HEK293 (cell line): ENCODE measurements around the gene TANGO6.

Experiments
- CTCF ChIA-PET: fragments of 350-600 bp; formaldehyde crosslinking; extraction: SDS; loops from one replicate; lab custom pipeline; 2021; ENCODE audit warnings: antibody characterized with exemption; lab: Yijun Ruan, JAX
- POLR2A ChIA-PET: fragments of 300-600 bp; formaldehyde crosslinking; extraction: SDS; loops from one replicate; lab custom pipeline; 2020; ENCODE audit warnings: antibody characterized with exemption, inconsistent platforms; lab: Yijun Ruan, JAX
- H3K27ac ChIP-seq: fragments of 200-500 bp; sonication (Bioruptor generic); 2 replicates; pipeline ENCODE4 v1.5.1; 2014; ENCODE audit warnings: low read depth, low read length, control low read depth, inconsistent platforms; ENCODE audit errors: extremely low read depth
- H3K36me3 ChIP-seq, 2 experiments: fragments of 200-500 bp in 1 of 2; sonication (Bioruptor generic) in 1 of 2; 1 replicate in 1 of 2; 2 replicates in 1 of 2; pipeline ENCODE4 v1.5.1; 2014 to 2017; ENCODE audit warnings: inconsistent platforms in 2 of 2, low read length in 2 of 2; ENCODE audit not compliant: control insufficient read depth in 2 of 2, insufficient read depth in 1 of 2
- H3K4me1 ChIP-seq: fragments of 200-500 bp; sonication (Bioruptor generic); 2 replicates; pipeline ENCODE4 v1.5.1; 2014; ENCODE audit warnings: mild to moderate bottlenecking, low read length, inconsistent platforms; ENCODE audit not compliant: control insufficient read depth, insufficient read depth
- H3K4me3 ChIP-seq: 2 replicates; pipeline ENCODE4 v1.5.1; 2011; ENCODE audit warnings: low read depth, mild to moderate bottlenecking, control low read depth, low read length, moderate library complexity
- H3K9me3 ChIP-seq: fragments of 200-500 bp; sonication (Bioruptor generic); 2 replicates; pipeline ENCODE4 v1.5.1; 2014; ENCODE audit warnings: low read depth, low read length, inconsistent platforms; ENCODE audit not compliant: control insufficient read depth, insufficient read depth
- HOXA7 ChIP-seq: sonication (generic); formaldehyde crosslinking; IDR thresholded peaks from 2 replicates; pipeline ENCODE4 v1.8.1; 2022; ENCODE audit warnings: missing genetic modification reagents, borderline replicate concordance
- PRDM2 ChIP-seq: fragments of 450-650 bp; formaldehyde crosslinking; IDR thresholded peaks from 2 replicates; pipeline ENCODE4 v1.5.1; 2016; ENCODE audit warnings: missing biosample characterization, missing genetic modification characterization, borderline replicate concordance
- SP2 ChIP-seq: fragments of 450-650 bp; formaldehyde crosslinking; IDR thresholded peaks from 2 replicates; pipeline ENCODE4 v1.5.1; 2016; ENCODE audit warnings: missing biosample characterization, missing genetic modification characterization
- TCF7L2 ChIP-seq: IDR thresholded peaks from 2 replicates; pipeline ENCODE4 v1.6.1; 2011; ENCODE audit warnings: low read depth, mild to moderate bottlenecking, inconsistent platforms, low read length, moderate library complexity, borderline replicate concordance
- ZNF114 ChIP-seq: fragments of 450-650 bp; formaldehyde crosslinking; IDR thresholded peaks from 2 replicates; pipeline ENCODE4 v1.5.0; 2017; ENCODE audit warnings: missing biosample characterization, missing genetic modification characterization
- ZNF132 ChIP-seq: fragments of 450-650 bp; formaldehyde crosslinking; IDR thresholded peaks from 2 replicates; pipeline ENCODE4 v1.5.1; 2017; ENCODE audit warnings: missing biosample characterization, missing genetic modification characterization, borderline replicate concordance
- ZNF133 ChIP-seq: fragments of 450-650 bp; formaldehyde crosslinking; IDR thresholded peaks from 2 replicates; pipeline ENCODE4 v1.5.1; 2016; ENCODE audit warnings: missing biosample characterization, missing genetic modification characterization
- ZNF157 ChIP-seq: fragments of 450-650 bp; formaldehyde crosslinking; IDR thresholded peaks from 2 replicates; pipeline ENCODE4 v1.5.1; 2016; ENCODE audit warnings: missing biosample characterization, missing genetic modification characterization
- ZNF2 ChIP-seq: fragments of 450-650 bp; formaldehyde crosslinking; IDR thresholded peaks from 2 replicates; pipeline ENCODE4 v1.5.1; 2016; ENCODE audit warnings: missing biosample characterization, missing genetic modification characterization
- ZNF280C ChIP-seq: fragments of 450-650 bp; formaldehyde crosslinking; IDR thresholded peaks from 2 replicates; pipeline ENCODE4 v1.5.1; 2016; ENCODE audit warnings: missing biosample characterization, missing genetic modification characterization
- ZNF311 ChIP-seq: fragments of 450-650 bp; formaldehyde crosslinking; IDR thresholded peaks from 2 replicates; pipeline ENCODE4 v1.5.1; 2017; ENCODE audit warnings: missing biosample characterization, missing genetic modification characterization, borderline replicate concordance
- ZNF354C ChIP-seq: fragments of 450-650 bp; formaldehyde crosslinking; IDR thresholded peaks from 2 replicates; pipeline ENCODE4 v1.5.1; 2016; ENCODE audit warnings: missing biosample characterization, missing genetic modification characterization, low read depth, borderline replicate concordance
- ZNF37A ChIP-seq: fragments of 450-650 bp; IDR thresholded peaks from 2 replicates; pipeline ENCODE4 v1.5.1; 2018; ENCODE audit warnings: missing biosample characterization, missing genetic modification characterization
- ZNF394 ChIP-seq: fragments of 450-650 bp; formaldehyde crosslinking; IDR thresholded peaks from 2 replicates; pipeline ENCODE4 v1.5.1; 2016; ENCODE audit warnings: missing biosample characterization, missing genetic modification characterization, mild to moderate bottlenecking, moderate library complexity, borderline replicate concordance
- ZNF433 ChIP-seq: fragments of 450-650 bp; formaldehyde crosslinking; IDR thresholded peaks from 2 replicates; pipeline ENCODE4 v1.5.1; 2016; ENCODE audit warnings: missing biosample characterization, missing genetic modification characterization, low read depth
- ZNF585B ChIP-seq: fragments of 450-650 bp; formaldehyde crosslinking; IDR thresholded peaks from 2 replicates; pipeline ENCODE4 v1.5.1; 2016; ENCODE audit warnings: missing biosample characterization, missing genetic modification characterization
- ZNF629 ChIP-seq: fragments of 450-650 bp; formaldehyde crosslinking; IDR thresholded peaks from 2 replicates; pipeline ENCODE4 v1.5.1; 2017; ENCODE audit warnings: missing biosample characterization, missing genetic modification characterization
- ZNF639 ChIP-seq: fragments of 450-650 bp; formaldehyde crosslinking; IDR thresholded peaks from 2 replicates; pipeline ENCODE4 v1.5.1; 2016; ENCODE audit warnings: missing biosample characterization, missing genetic modification characterization
- ZNF692 ChIP-seq: fragments of 450-650 bp; formaldehyde crosslinking; IDR thresholded peaks from 2 replicates; pipeline ENCODE4 v1.5.1; 2016; ENCODE audit warnings: missing biosample characterization, missing genetic modification characterization
- ZNF76 ChIP-seq: fragments of 450-650 bp; formaldehyde crosslinking; IDR thresholded peaks from 2 replicates; pipeline ENCODE4; 2016; ENCODE audit warnings: low read depth, missing biosample characterization, missing genetic modification characterization, borderline replicate concordance
- ZNF776 ChIP-seq: fragments of 450-650 bp; formaldehyde crosslinking; IDR thresholded peaks from 2 replicates; pipeline ENCODE4 v1.5.0; 2017; ENCODE audit warnings: missing biosample characterization, missing genetic modification characterization, borderline replicate concordance
- ZNF791 ChIP-seq: fragments of 450-650 bp; formaldehyde crosslinking; IDR thresholded peaks from 2 replicates; pipeline ENCODE4 v1.5.1; 2016; ENCODE audit warnings: missing biosample characterization, missing genetic modification characterization
- ZSCAN5A ChIP-seq: fragments of 450-650 bp; formaldehyde crosslinking; IDR thresholded peaks from 2 replicates; pipeline ENCODE4 v1.5.1; 2016; ENCODE audit warnings: missing biosample characterization, missing genetic modification characterization

TANGO6 gene

GRCh38 chr16:68991075-68991474 is 147.7 kb downstream of the TANGO6 start (continued):
- no peak for TF ChIP-seq ZNF280C (tag by site-specific recombination)
- TF ChIP-seq ZNF2 (tag by site-specific recombination), result no peak

- ChIA-PET POLR2A (no interaction called here), CTCF (no interaction called here)
- Histone ChIP-seq H3K36me3 (no peaks in the 10 kb centered on the region), H3K4me3 (no peak overlapping the region), H3K4me1 (no peaks in the 10 kb centered on the region), H3K9me3 (no peaks in the 10 kb centered on the region), H3K27ac (no peak overlapping the region)
- no peak for TF ChIP-seq ZNF133
- no peak for TF ChIP-seq ZNF311 (tag by site-specific recombination)
- TF ChIP-seq ZNF585B (tag by site-specific recombination), result no peak
- TF ChIP-seq SP2, result no peak
- TF ChIP-seq ZSCAN5A (tag by site-specific recombination), result no peak
- no peak for TF ChIP-seq ZNF132 (tag by site-specific recombination)
- TF ChIP-seq ZNF629 (tag by site-specific recombination), result no peak
- no peak for TF ChIP-seq ZNF157 (tag by site-specific recombination)
- TF ChIP-seq ZNF114 (tag by site-specific recombination), result no peak
- no peak for TF ChIP-seq ZNF639 (tag by site-specific recombination)
- no peak for TF ChIP-seq ZNF76 (tag by site-specific recombination)
- TF ChIP-seq ZNF776 (tag by site-specific recombination), result no peak
Observed at GRCh38 chr16:68992521-68992920, 149.2 kb downstream of the TANGO6 start.

GRCh38 chr16:68993456-68993855 is 150.1 kb downstream of the TANGO6 start:
- TF ChIP-seq PRDM2 (no peak), ZNF433 (tag by site-specific recombination) (no peak), HOXA7 (CRISPR knock-in tag) (no peak), ZNF692 (tag by site-specific recombination) (no peak), ZNF394 (tag by site-specific recombination) (no peak), TCF7L2 (no peak), ZNF354C (tag by site-specific recombination) (no peak), ZNF37A (tag by site-specific recombination) (no peak), ZNF791 (tag by site-specific recombination) (no peak)
- Histone ChIP-seq H3K36me3 (no peaks in the 10 kb centered on the region), H3K9me3 (no peaks in the 10 kb centered on the region), H3K27ac (no peak overlapping the region), H3K4me1 (no peaks in the 10 kb centered on the region), H3K4me3 (no peak overlapping the region)
- ChIA-PET POLR2A (no interaction called here), CTCF (no interaction called here)
